Activated CD4-positive, alpha-beta T cell treated with anti-CD3 and anti-CD28 coated beads for 36 hours (primary cell): ENCODE results near the gene PIKFYVE. TPM values are rescaled to one million over a fixed set of nuclear protein-coding genes. Genes with fewer than 3 reads are reported as not detected.

ENCODE experiments used
- ATAC-seq: fragments of 200-7000 bp; cut with Tn5 transposase; one replicate; pipeline ENCODE4 v1.10.0; 2021; ENCODE audit warnings: mild to moderate bottlenecking, moderate library complexity
- CTCF ChIA-PET: fragments of 350-600 bp; sonication (Branson Sonifier 250); formaldehyde crosslinking; loops from one replicate; lab custom pipeline; 2021; ENCODE audit warnings: antibody characterized with exemption; lab: Charles Lee
- POLR2A ChIA-PET: fragments of 350-600 bp; sonication (Branson Sonifier 250); formaldehyde crosslinking; loops from one replicate; lab custom pipeline; 2021; ENCODE audit warnings: antibody characterized with exemption, inconsistent platforms; lab: Charles Lee
- DNase-seq: peaks from one replicate; pipeline ENCODE4 v3.0.0-alpha.2; 2020
- H3K27ac Mint-ChIP-seq: one replicate; pipeline ENCODE4 v1.8.0; 2021; ENCODE audit warnings: mixed read lengths
- H3K27me3 Mint-ChIP-seq: one replicate; pipeline ENCODE4 v1.8.0; 2021; ENCODE audit warnings: mixed read lengths
- H3K36me3 Mint-ChIP-seq: one replicate; pipeline ENCODE4 v1.8.0; 2021; ENCODE audit warnings: low read depth, mixed read lengths
- H3K4me1 Mint-ChIP-seq: one replicate; pipeline ENCODE4 v1.8.0; 2021; ENCODE audit warnings: mixed read lengths
- H3K4me3 Mint-ChIP-seq: one replicate; pipeline ENCODE4 v1.8.0; 2021; ENCODE audit warnings: mild to moderate bottlenecking, moderate library complexity, mixed read lengths
- H3K9me3 Mint-ChIP-seq: one replicate; pipeline ENCODE4 v1.8.0; 2021; ENCODE audit warnings: low read depth, mixed read lengths
- intact Hi-C, 2 experiments: fragments of 100-400 bp; cut with DNase I in 1 of 2; cut with micrococcal nuclease in 1 of 2; formaldehyde crosslinking; loops; one replicate each; pipeline versions ENCODE4 v1.14.2 to v1.15.1; 2022 to 2024; cut with DNase I, micrococcal nuclease
- total RNA-seq, 2 experiments: library from RNA; stranded (reverse); gene quantifications; one replicate each; pipeline ENCODE4 v1.2.3, GENCODE V29; 2021

Gene PIKFYVE
- total RNA-seq, 2 experiments from 2014 or later = 19.3 to 21.5 TPM

- H3K36me3 Mint-ChIP-seq = peaks cover 35% of the 10 kb centered on the region
- intact Hi-C loops = no loop called here
- no peak overlapping the region for H3K27ac Mint-ChIP-seq
- H3K27me3 Mint-ChIP-seq = no peaks in the 10 kb centered on the region
- ChIA-PET CTCF (interaction anchor here (0.9 to 1.0 kb wide), 2 partner anchors 22 to 78 kb away, joined by 3 to 4 read pairs; no protein-coding TSS in a partner anchor), POLR2A (no interaction called here)
- no peak for ATAC-seq
- H3K4me1 Mint-ChIP-seq = no peaks in the 10 kb centered on the region
- H3K4me3 Mint-ChIP-seq = no peak overlapping the region
- no peak for DNase-seq
- H3K9me3 Mint-ChIP-seq = no peaks in the 10 kb centered on the region
These were observed 38.1 kb downstream of the PIKFYVE start for GRCh38 chr2:208304157-208304556.

DNA sequence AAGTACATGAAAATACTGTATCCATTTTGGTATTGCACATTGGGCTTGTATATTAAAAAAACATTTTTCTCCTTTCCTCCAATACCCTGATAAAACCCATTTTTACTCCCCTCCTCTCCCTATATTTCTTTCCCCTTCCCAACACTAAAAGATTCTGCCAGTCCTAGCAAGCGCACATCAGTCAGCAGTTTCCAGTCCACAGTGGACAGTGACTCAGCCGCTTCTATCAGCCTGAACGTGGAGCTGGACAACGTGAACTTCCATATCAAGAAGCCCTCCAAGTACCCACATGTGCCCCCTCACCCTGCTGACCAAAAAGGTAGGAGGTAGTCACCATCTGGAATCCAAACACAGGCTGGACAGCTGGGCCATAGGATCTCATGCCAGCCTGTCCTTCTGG lies 38.6 kb downstream of the PIKFYVE start:
- CTCF ChIA-PET = interaction anchor here (0.7 to 1.0 kb wide), 2 partner anchors 22 to 38 kb away, joined by 3 read pairs; no protein-coding TSS in a partner anchor
- POLR2A ChIA-PET = no interaction called here
- no peak for ATAC-seq

DNA sequence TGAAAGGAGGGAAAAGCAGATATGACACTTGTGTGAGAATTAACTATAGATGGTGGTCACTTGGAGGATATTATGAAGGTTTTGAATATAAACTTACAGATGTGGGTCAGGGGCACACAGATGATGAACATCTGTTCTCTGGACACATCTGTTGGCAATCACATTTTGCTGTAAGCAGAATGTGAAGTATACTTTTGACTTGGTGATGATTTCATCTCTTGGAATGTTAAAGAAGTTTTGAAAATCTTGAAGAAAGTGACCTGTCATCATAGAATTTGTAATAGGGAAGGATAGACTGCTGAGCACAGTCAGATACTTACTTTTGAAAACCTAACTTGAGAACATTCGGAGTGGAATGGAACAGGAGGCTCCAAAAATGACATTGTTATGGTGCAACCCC lies 40.2 kb downstream of the PIKFYVE start:
- H3K9me3 Mint-ChIP-seq = no peaks in the 10 kb centered on the region
- ChIA-PET CTCF (no interaction called here), POLR2A (no interaction called here)

More for the DNA sequence above, 38.6 kb downstream of the PIKFYVE start:
- H3K36me3 Mint-ChIP-seq = peaks cover 35% of the 10 kb centered on the region
- H3K27ac Mint-ChIP-seq = no peak overlapping the region
- H3K27me3 Mint-ChIP-seq = no peaks in the 10 kb centered on the region
- no peaks in the 10 kb centered on the region for H3K9me3 Mint-ChIP-seq
- intact Hi-C loops = no loop called here
- DNase-seq = no peak
- no peak overlapping the region for H3K4me3 Mint-ChIP-seq
- no peaks in the 10 kb centered on the region for H3K4me1 Mint-ChIP-seq

GRCh38 chr2:208311321-208311720 lies 45.3 kb downstream of the PIKFYVE start:
- ChIA-PET CTCF (no interaction called here), POLR2A (no interaction called here)
- ATAC-seq = no peak
- H3K36me3 Mint-ChIP-seq = peaks cover 27% of the 10 kb centered on the region
- no peaks in the 10 kb centered on the region for H3K9me3 Mint-ChIP-seq
- H3K4me1 Mint-ChIP-seq = peaks cover 20% of the 10 kb centered on the region
- DNase-seq = no peak
- H3K4me3 Mint-ChIP-seq = no peak overlapping the region
- no peaks in the 10 kb centered on the region for H3K27me3 Mint-ChIP-seq
- H3K27ac Mint-ChIP-seq = no peak overlapping the region
- intact Hi-C loops = loop anchor here (5.0 kb wide), 3 partner anchors 44 to 1861 kb away; partner anchors contain the start of genes KANSL1L (in 1 of the 2) and PIKFYVE (in 1 of the 2)

More for the DNA sequence above, 40.2 kb downstream of the PIKFYVE start:
- ATAC-seq (no peak), DNase-seq (no peak)
- peaks cover 32% of the 10 kb centered on the region for H3K36me3 Mint-ChIP-seq
- intact Hi-C loops = no loop called here
- no peak overlapping the region for H3K27ac Mint-ChIP-seq
- H3K27me3 Mint-ChIP-seq = no peaks in the 10 kb centered on the region
- H3K4me1 Mint-ChIP-seq = peaks cover 5% of the 10 kb centered on the region
- no peak overlapping the region for H3K4me3 Mint-ChIP-seq

- POLR2A ChIA-PET = no interaction called here
- DNase-seq = no peak
- CTCF ChIA-PET = interaction anchor here (0.6 kb wide), 1 partner anchor 137 kb away, joined by 3 read pairs; no protein-coding TSS in a partner anchor
- peaks cover 30% of the 10 kb centered on the region for H3K36me3 Mint-ChIP-seq
- peak overlapping the region; percentile 29 for H3K4me3 Mint-ChIP-seq
- ATAC-seq = peak; percentile 91
- peak overlapping the region; percentile 14 for H3K27ac Mint-ChIP-seq
- peaks cover 20% of the 10 kb centered on the region for H3K4me1 Mint-ChIP-seq
- no peaks in the 10 kb centered on the region for H3K27me3 Mint-ChIP-seq
- no peaks in the 10 kb centered on the region for H3K9me3 Mint-ChIP-seq
- intact Hi-C loops = loop anchor here (5.0 kb wide), 3 partner anchors 45 to 1860 kb away; partner anchors contain the start of genes KANSL1L (in 1 of the 2) and PIKFYVE (in 1 of the 2)
These were observed 45.9 kb downstream of the PIKFYVE start for GRCh38 chr2:208311954-208312353.

- no peak for DNase-seq
- H3K9me3 Mint-ChIP-seq = no peaks in the 10 kb centered on the region
These were observed 49.2 kb downstream of the PIKFYVE start for GRCh38 chr2:208315081-208315788.

GRCh38 chr2:208318127-208318526 lies 52.1 kb downstream of the PIKFYVE start:
- Mint-ChIP-seq H3K4me3 (no peak overlapping the region), H3K9me3 (no peaks in the 10 kb centered on the region), H3K4me1 (peaks cover 13% of the 10 kb centered on the region), H3K27ac (no peak overlapping the region), H3K27me3 (no peaks in the 10 kb centered on the region), H3K36me3 (peaks cover 39% of the 10 kb centered on the region)
- CTCF ChIA-PET = no interaction called here
- intact Hi-C loops = no loop called here
- no peak for ATAC-seq
- POLR2A ChIA-PET = no interaction called here
- DNase-seq = no peak

More at GRCh38 chr2:208315081-208315788, 49.2 kb downstream of the PIKFYVE start:
- Mint-ChIP-seq H3K27ac (peak overlapping the region; percentile 44), H3K27me3 (no peaks in the 10 kb centered on the region), H3K4me3 (no peak overlapping the region), H3K4me1 (peaks cover 29% of the 10 kb centered on the region), H3K36me3 (peaks cover 36% of the 10 kb centered on the region)
- ChIA-PET POLR2A (interaction anchor here (0.6 kb wide), 1 partner anchor 302 kb away, joined by 3 read pairs; no protein-coding TSS in a partner anchor), CTCF (interaction anchor here (0.6 kb wide), 1 partner anchor 11 kb away, joined by 4 read pairs; no protein-coding TSS in a partner anchor)
- intact Hi-C loops = no loop called here
- ATAC-seq = peak; percentile 64

- Mint-ChIP-seq H3K36me3 (peaks cover 47% of the 10 kb centered on the region), H3K27me3 (no peaks in the 10 kb centered on the region), H3K4me3 (no peak overlapping the region), H3K4me1 (peaks cover 13% of the 10 kb centered on the region), H3K27ac (no peak overlapping the region), H3K9me3 (no peaks in the 10 kb centered on the region)
- intact Hi-C loops = no loop called here
- ChIA-PET CTCF (no interaction called here), POLR2A (no interaction called here)
- no peak for DNase-seq
- ATAC-seq = peak; percentile 49
These were observed 53.3 kb downstream of the PIKFYVE start for GRCh38 chr2:208319391-208319790.

GRCh38 chr2:208320686-208321085 lies 54.6 kb downstream of the PIKFYVE start:
- H3K27ac Mint-ChIP-seq = no peak overlapping the region
- POLR2A ChIA-PET = no interaction called here
- intact Hi-C loops = no loop called here
- ATAC-seq (no peak), DNase-seq (no peak)
- H3K4me1 Mint-ChIP-seq = peaks cover 8% of the 10 kb centered on the region
- H3K9me3 Mint-ChIP-seq = no peaks in the 10 kb centered on the region
- no peak overlapping the region for H3K4me3 Mint-ChIP-seq
- no peaks in the 10 kb centered on the region for H3K27me3 Mint-ChIP-seq
- H3K36me3 Mint-ChIP-seq = peaks cover 44% of the 10 kb centered on the region
- CTCF ChIA-PET = interaction anchor here (0.6 to 1.4 kb wide), 2 partner anchors 23 to 52 kb away, joined by 3 read pairs; no protein-coding TSS in a partner anchor

DNA sequence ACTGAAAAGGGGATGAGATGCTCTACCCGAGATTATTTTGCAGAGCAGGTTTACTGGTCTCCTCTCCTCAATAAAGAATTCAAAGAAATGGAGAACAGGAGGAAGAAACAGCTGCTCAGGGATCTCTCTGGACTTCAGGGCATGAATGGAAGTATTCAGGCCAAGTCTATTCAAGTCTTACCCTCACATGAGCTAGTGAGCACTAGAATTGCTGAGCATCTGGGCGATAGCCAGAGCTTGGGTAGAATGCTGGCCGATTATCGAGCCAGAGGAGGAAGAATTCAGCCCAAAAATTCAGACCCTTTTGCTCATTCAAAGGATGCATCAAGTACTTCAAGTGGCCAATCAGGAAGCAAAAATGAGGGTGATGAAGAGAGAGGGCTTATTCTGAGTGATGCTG lies 60.0 kb downstream of the PIKFYVE start:
- ChIA-PET CTCF (interaction anchor here (0.7 to 1.1 kb wide), 3 partner anchors 11 to 22 kb away, joined by 3 to 4 read pairs (median 3); no protein-coding TSS in a partner anchor), POLR2A (no interaction called here)
- peaks cover 45% of the 10 kb centered on the region for H3K36me3 Mint-ChIP-seq
- H3K4me3 Mint-ChIP-seq = no peak overlapping the region
- DNase-seq (no peak), ATAC-seq (no peak)
- H3K27me3 Mint-ChIP-seq = no peaks in the 10 kb centered on the region
- intact Hi-C loops = no loop called here
- no peaks in the 10 kb centered on the region for H3K9me3 Mint-ChIP-seq
- no peak overlapping the region for H3K27ac Mint-ChIP-seq
- H3K4me1 Mint-ChIP-seq = no peaks in the 10 kb centered on the region

- Mint-ChIP-seq H3K4me1 (no peaks in the 10 kb centered on the region), H3K27ac (no peak overlapping the region), H3K4me3 (no peak overlapping the region), H3K9me3 (no peaks in the 10 kb centered on the region), H3K27me3 (no peaks in the 10 kb centered on the region), H3K36me3 (peaks cover 33% of the 10 kb centered on the region)
- ATAC-seq (no peak), DNase-seq (no peak)
- CTCF ChIA-PET = interaction anchor here (1.2 kb wide), 1 partner anchor 75 kb away, joined by 3 read pairs; the partner anchor contains the start of gene IDH1
- intact Hi-C loops = no loop called here
- POLR2A ChIA-PET = no interaction called here
These were observed 63.4 kb downstream of the PIKFYVE start for GRCh38 chr2:208329485-208329884.
